Ishikawa (cell line): ENCODE data around the gene LRRC8E.

Experiments
- CEBPB ChIP-seq: IDR thresholded peaks from 2 replicates; pipeline ENCODE4 v1.6.1; 2012
- CREB1 ChIP-seq: IDR thresholded peaks from 2 replicates; pipeline ENCODE4 v1.6.1; 2012; ENCODE audit warnings: low read depth
- EGR1 ChIP-seq: IDR thresholded peaks from 2 replicates; pipeline ENCODE4 v1.6.1; 2012
- EP300 ChIP-seq: IDR thresholded peaks from 2 replicates; pipeline ENCODE4 v1.6.1; 2012; ENCODE audit warnings: borderline replicate concordance
- FOXM1 ChIP-seq: IDR thresholded peaks from 2 replicates; pipeline ENCODE4 v1.6.1; 2012; ENCODE audit warnings: low read depth, borderline replicate concordance
- MAX ChIP-seq: IDR thresholded peaks from 2 replicates; pipeline ENCODE4 v1.6.1; 2012
- NFIC ChIP-seq: IDR thresholded peaks from 2 replicates; pipeline ENCODE4 v1.6.1; 2012
- RAD21 ChIP-seq: IDR thresholded peaks from 2 replicates; pipeline ENCODE4 v1.6.1; 2012; ENCODE audit warnings: low read depth
- REST ChIP-seq: IDR thresholded peaks from 2 replicates; pipeline ENCODE4 v1.6.1; 2012; ENCODE audit warnings: low read depth, mild to moderate bottlenecking
- TAF1 ChIP-seq: IDR thresholded peaks from 2 replicates; pipeline ENCODE4 v1.6.1; 2012; ENCODE audit warnings: low read depth, mild to moderate bottlenecking
- TCF12 ChIP-seq: IDR thresholded peaks from 2 replicates; pipeline ENCODE4 v1.6.1; 2012; ENCODE audit warnings: low read depth
- TEAD4 ChIP-seq: IDR thresholded peaks from 2 replicates; pipeline ENCODE4 v1.6.1; 2012
- USF1 ChIP-seq: IDR thresholded peaks from 2 replicates; pipeline ENCODE4 v1.6.1; 2012
- YY1 ChIP-seq: IDR thresholded peaks from 2 replicates; pipeline ENCODE4 v1.6.1; 2012; ENCODE audit warnings: low read depth
- ZBTB7A ChIP-seq: IDR thresholded peaks from 2 replicates; pipeline ENCODE4 v1.6.1; 2012; ENCODE audit warnings: low read depth

The LRRC8E gene

GRCh38 chr19:7863157-7863970, 24.9 kb upstream of the LRRC8E start:
- TF ChIP-seq ZBTB7A (no peak), CREB1 (no peak), TAF1 (no peak), USF1 (no peak)

- TF ChIP-seq MAX = no peak
- no peak for TF ChIP-seq EGR1
- TF ChIP-seq TAF1 = no peak
- TF ChIP-seq RAD21 = no peak
- TF ChIP-seq FOXM1 = no peak
- no peak for TF ChIP-seq YY1
- no peak for TF ChIP-seq USF1
- TF ChIP-seq CREB1 = no peak
- no peak for TF ChIP-seq REST
- TF ChIP-seq ZBTB7A = no peak
- no peak for TF ChIP-seq TEAD4
These were observed 24.2 kb upstream of the LRRC8E start for GRCh38 chr19:7863971-7864689.

GRCh38 chr19:7864690-7865074, 23.6 kb upstream of the LRRC8E start:
- TF ChIP-seq CEBPB (no peak), TCF12 (no peak), NFIC (no peak), RAD21 (no peak), MAX (no peak), YY1 (no peak), CREB1 (no peak), TEAD4 (no peak), REST (no peak), FOXM1 (no peak), TAF1 (no peak), EGR1 (no peak), EP300 (no peak), USF1 (no peak), ZBTB7A (no peak)

- TF ChIP-seq CEBPB (no peak), USF1 (no peak), TAF1 (no peak), ZBTB7A (no peak), RAD21 (no peak)
These were observed 22.9 kb upstream of the LRRC8E start for GRCh38 chr19:7865262-7865911.
